ENCODE results near the gene AHCYL1.

The AHCYL1 gene

DNA sequence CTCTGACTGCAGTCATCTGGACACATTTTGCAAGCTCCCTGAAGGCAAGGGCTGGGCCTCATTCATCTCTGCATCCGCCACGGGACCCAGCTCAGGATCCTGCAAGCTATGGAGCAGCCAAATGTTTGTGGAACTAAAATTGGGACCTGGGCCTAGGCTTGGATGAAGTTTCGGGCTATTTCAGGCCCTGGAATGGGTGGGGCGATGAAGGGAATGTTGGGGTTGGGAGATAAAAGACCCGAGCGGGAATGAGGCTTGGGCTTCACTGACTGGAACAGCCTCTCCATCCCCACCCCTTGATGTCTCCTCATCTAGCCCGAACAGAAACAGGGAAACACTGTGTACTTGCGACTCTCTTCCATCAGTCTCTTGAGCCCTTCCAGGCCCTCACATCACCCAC is 7.3 kb upstream of the AHCYL1 start:
- DNase-seq: no peak

- no peak for DNase-seq
Measured at GRCh38 chr1:109977657-109978378, 6.7 kb upstream of the AHCYL1 start.

GRCh38 chr1:109978761-109979488 is 5.6 kb upstream of the AHCYL1 start:
- DNase-seq: no peak

DNA sequence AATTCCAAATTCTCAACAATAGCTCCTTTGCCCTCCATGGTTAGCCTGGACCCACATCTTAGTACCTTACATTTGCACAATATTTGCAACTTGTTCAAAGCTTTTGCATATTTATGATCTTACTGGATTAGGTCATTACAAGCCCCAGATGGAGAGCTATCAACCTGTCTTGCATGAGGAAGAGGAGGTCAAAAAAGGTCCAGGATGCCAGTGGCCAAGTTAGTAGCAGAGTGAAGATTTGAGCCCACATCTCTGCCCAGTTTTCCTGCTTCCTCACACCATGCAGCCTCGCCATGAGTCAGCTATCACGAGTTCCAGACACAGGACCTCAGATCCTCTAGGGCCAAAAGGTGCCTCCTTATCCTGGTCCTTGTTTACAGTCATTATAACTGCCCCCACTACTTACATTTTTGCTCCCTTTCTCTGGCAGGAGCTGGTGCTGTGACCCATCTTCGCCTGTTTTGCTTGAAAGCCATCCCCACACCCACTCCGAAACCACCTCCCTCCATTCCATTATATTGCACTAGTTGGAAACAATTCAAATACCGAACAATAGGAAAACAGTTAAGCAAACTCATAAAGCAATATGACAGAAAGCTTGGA is 5.0 kb upstream of the AHCYL1 start:
- DNase-seq: no peak

DNA sequence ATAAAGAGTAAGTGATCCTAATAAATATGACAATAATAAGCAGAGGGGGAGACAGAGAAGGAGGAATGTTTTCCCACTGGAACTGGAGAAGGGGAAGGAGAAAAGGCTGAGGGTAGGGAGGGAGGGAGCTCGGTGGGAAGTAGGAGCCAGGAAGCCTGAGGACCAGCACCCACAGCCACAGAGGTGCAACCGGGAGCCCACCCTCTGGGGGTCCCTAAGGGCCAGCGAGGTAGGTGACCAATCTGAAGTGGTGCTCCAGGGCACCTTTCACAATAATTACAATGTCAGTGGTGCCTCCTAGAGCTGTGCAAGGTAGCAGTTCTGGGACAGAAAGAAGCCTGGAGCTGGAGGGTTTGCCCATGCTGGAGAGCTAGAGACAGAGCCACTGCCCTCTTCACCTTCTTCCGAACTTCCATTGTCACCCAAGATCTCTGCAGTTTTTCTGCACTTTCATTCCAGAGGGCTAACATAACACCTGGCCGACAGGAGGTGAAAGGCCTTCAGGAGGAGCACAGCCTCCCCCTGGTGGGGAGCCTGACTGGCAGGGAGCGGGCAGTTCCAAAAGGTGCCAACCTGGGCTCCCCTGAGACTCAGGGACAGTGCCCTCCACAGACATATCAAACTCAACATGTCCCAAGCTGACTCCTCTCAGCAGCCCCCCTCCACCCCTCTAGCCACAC is 4.1 kb upstream of the AHCYL1 start:
- no peak for DNase-seq

DNA sequence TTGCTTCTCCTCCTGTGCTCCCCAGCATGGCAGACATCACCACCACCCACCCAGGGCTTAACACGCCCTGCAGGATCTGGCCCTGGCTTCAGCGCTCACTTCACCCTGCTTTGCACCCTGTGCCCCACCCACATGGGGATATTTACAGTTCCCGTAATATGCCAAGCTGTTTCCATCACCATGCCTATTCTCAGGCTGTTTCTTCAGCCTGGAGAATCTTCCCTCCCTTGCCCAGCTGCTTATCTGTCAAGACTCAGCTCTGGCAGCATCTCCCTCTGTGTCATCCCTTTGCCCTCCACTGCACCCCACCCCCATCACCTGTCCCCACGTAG is 3.6 kb upstream of the AHCYL1 start:
- DNase-seq: no peak

DNA sequence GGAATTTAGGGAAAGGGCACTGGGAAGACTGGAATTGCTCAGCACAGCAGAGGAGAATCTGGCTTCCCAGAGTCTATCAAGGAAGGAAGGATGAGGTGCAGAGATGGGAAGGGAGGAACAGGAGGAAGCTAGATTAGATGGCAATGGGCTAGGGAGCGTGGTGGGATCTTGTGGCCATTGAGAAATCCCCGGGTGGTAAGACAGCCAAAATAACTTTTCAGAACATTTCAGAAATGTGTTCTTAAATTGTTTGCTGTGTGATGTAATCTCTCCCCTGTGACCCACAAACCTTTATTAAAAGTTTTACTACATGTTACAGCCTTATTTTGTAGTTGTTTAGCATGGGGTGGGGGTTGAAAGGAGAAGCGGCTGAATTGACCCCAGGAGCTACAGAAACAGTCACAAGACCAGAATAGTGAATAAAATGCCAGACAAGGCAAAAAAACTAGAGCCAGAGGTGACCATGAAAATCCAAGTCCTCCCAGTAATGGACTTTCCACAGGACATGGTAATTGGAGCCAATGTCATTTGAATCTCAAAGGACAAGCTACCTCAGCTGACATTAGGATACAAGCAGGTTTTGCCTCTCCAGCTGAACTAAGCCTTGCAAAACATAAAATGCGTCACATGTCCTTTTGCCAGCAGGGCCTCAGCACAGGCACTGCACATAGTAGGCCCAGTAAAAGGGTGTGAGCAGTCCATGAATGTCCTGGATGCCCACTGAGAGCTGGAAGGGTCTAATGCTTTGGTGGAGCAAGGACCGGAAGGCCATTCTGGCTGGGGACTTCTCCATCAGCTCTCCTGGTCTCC is 980 bp upstream of the AHCYL1 start:
- no peak for DNase-seq

DNA sequence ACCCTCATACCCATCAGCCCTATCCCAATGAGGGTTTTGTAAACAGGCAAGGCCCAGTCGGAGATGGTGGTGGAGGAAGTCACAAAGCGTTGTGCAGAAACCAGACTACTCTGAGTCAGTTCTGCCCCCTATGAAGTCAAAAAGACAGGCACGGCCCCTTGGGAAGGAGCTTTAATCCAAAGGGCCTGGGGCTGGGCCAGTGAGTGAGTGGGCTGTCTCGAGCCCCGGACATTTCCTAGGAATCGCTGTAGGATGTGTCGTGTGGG is 442 bp upstream of the AHCYL1 start:
- peak in 1 of 2 experiments; percentile 19 for DNase-seq

DNA sequence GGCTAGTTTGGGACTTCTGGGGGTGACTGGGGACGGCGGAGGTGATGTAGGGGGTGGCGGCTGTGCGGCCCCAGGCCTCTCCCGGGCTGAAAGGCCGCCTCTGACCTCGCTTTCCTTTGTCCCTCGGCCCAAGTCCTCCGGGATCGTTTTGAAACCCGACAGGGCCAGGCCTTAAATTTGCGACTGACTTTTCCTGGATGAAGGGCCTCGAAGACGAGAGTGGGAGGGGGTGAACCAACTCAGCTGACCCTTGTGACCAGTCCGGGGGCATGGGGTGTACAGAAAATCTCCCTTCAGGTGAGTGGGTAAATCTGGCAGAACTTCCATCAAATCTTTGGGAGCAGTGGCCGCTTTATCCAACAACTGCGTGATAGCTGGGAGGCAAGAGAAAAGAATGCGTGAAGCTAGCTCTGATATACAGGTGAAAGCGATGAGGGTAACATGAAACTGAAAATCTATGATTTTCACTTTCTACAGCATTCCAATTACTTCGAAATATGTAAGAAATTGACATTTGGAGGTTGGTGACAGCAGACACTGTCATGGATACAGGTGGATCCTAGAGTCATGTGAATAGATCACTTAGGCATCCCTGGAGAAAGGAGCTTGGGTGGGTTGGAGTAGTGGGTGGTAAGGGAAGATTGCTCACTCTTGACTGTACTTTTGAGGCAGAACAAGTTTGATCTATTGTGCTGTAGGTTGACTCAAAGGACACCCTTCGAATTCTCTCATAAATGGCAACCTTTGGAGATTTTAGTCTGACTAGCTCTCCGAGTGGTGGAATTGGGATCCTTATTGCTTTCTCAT is 885 bp downstream of the AHCYL1 start:
- DNase-seq: no peak

- DNase-seq: no peak
Measured at GRCh38 chr1:109986054-109986444, 1.5 kb downstream of the AHCYL1 start.

DNA sequence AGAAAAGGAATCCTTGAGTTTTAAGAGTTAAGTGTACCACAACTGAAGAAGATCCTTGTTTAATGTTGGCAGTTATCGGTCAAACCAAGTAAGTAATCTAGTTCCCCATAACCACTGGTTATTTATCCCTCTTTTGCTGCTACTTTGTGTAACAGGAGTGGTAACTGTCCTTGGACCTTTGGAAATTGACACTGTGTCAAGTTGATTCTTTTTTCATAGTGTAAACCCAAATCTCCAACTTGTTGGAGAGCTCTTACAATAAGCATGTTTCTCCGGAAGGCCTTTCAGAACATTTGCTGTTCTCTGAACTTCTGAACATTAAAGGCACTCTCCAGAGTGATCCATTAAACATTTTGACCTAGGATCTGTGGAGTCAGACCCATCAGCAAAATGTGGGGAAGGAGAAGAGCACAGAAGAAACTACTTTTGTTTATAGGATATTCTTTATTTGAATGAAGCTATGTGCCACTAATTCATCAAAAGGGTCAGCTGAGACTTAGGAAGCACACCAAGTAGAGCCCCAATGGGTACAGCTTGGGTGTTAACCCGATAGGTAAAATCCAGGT is 3.9 kb downstream of the AHCYL1 start:
- no peak for DNase-seq

- DNase-seq: no peak
Measured at GRCh38 chr1:109989506-109990301, 5.1 kb downstream of the AHCYL1 start.

DNA sequence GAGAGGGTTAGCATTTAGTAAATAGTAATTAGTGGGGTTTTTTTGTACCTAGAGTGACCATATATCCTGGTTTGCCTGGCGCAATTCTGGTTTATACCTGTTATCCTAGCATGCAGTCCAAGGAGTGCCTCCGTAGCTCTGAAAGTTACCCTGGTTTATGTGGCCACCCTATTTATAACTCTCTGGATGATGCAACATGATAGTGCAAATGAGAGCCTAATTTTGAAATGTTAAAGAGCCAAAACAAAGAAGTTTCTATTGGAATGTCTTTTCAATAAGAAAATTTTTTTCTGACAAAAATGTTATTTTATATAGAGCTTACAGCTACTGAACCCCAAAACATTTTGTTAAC is 5.7 kb downstream of the AHCYL1 start:
- DNase-seq: no peak

DNA sequence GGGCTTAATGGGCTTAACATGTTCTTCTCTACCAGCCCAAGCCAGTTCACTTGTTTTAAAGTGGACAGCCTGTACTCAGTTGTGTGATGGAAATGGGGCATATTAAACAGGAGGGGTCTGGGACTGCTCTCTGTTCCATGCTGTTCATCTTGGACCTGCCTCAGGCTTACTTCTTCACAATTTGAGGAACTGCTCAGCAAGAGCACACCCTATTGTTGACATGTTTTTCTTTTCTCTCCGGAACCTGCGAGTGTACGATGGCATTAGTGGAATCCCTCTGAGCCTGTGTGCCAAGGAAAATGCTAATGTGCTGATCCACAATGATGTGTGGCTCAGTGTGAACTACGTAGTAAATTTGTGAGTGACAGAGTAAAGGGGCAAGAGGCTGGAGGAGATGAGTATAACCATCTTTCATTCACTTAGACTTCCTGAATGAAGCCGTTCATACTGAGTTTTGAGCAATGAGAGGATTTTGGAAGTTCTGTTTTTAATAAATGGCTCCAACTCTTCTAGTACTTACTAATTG is 6.9 kb downstream of the AHCYL1 start:
- no peak for DNase-seq

DNA sequence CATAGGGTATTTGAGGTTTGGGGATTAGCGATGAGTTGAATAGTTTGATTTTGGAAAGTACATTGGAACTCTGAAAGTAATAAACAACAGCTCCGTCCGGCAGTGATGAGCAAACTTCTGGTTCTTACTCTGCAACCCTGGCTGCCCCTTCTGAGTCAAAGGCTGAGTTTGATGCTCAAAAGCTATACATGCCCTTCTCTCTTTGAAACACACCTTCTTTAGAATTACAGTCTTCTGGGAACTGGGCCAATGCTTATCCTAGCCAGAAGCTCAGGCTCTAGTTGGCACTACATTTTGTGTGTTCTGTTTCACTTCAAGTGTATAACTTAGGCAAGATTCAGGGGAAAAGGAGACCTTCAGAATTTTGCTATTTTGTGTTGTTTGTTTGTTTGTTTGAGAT is 9.3 kb downstream of the AHCYL1 start:
- DNase-seq: no peak

DNA sequence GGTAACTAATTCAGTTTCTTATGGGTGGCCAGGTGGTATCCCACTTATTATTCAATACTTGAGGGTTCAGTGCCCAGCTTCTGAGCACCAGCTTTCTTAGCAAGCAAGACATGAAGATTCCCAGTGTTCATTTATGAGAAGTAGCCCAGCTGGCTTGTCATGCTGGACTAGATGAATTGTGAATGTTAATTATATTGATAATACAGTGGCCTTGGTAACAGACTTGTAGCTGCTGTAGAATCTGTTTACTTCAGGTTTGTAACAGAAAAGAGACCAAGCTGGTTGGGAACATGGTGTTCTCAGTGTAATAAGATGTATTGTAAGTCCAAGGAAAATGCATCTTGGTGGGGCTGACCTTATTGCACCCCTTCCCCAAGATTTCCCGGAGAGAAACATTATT is 10.1 kb downstream of the AHCYL1 start:
- no peak for DNase-seq

DNA sequence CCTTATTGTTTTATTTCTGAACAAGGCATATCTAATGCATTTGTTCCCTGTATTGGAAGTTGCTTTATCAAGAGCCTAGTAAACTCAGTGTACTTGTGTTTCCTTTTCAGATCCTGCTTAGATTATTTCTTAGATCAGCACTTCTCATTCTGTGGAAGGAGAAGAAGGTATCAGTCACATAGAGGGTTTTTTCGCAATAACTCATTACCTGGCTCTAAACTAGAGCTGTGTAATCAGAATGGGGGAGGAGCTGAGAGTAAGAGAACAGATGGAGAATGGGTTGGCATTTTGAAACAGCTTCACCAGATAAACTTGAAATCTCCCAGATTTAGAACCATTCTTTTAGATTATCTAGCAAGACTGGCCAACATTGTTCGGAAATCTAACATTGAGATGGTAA is 11.0 kb downstream of the AHCYL1 start:
- no peak for DNase-seq

- no peak for DNase-seq
Measured at GRCh38 chr1:109996476-109996875, 11.9 kb downstream of the AHCYL1 start.

DNA sequence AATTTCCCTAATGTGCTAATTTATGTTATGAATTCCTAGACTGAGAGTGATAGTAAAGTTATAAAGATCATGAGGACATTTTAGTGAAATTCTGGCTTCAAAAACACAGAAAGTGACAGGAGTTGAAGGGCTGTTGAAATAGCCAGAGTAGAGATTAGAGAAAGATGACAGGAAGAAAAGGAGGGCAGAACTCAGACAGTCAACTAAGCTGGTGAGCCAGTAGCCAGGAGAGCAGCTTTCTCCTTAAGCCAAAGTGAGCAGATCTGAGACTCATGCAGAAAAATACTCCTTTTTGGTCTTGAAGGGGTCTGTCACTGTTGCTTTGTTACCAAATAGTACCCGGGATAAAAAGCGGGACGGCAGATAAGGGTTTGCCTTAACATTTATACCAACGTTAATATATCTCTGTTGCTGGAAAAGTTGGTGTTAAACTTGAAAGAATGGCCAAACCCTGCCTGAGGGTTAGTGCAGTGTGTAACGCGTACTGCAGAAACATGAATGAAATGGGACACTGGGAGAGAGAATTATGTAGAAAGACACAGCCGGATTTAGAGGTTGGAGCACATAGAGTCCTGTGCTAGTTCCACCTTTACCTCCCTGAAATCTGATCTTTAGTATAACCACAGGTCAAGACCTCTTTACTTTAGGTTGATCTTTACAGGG is 12.8 kb downstream of the AHCYL1 start:
- no peak for DNase-seq

DNA sequence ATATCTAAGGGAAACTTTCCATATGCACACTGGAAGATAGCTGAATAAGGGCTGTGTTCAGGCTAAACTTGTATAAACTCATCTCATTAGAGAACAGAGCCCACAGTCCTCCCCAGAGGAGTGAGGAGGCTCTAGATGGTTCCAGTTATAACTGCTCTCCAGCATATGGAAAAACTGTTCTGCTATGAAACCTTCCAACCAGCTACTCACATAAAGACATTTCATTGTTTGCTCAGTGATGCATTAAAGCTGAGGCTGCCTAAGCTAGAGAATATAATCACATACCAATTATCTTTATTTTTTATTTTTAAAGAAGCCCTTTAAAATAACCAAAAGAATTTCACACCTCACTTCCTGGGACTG is 13.3 kb downstream of the AHCYL1 start:
- DNase-seq: no peak

DNA sequence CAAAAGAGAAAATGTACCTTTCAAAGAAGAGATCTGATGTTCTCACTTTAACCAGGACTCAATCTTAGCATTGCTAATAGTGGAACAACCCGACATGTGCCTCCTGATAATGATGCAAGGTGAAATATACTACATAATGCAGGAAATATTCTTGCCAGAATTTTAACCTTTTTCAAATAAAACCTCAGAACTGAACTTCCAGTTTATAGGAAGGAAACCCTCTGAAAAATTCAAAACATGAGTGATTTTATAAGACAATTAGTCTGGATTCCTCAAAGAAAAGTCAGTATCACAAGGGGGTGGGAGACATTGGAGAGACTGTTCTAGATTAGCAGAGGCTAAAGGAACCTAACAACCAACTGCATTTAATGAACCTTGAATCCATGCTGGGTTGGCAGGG is 18.1 kb downstream of the AHCYL1 start:
- no peak for DNase-seq
